Fibroblast of the aortic adventitia (primary cell): ENCODE measurements around the gene RAB17. TPM values are rescaled to one million over a fixed set of nuclear protein-coding genes. Genes with fewer than 3 reads are reported as not detected.

Experiments used
- DNase-seq: peaks from one replicate; pipeline ENCODE4 v3.0.0-alpha.2; 2010; ENCODE audit warnings: low read depth
- H3K4me3 ChIP-seq: 2 replicates; pipeline ENCODE4 v1.5.1; 2011; ENCODE audit warnings: low read depth, mild to moderate bottlenecking, control low read depth, low read length, moderate library complexity
- total RNA-seq: library from RNA; depleted of rRNA; stranded (reverse); fragments of >200 nt; gene quantifications from 2 replicates; pipeline ENCODE4 v1.2.3, GENCODE V29; 2012; ENCODE audit warnings: low replicate concordance
- TF ChIP-seq, protein P1 (sequence below): IDR thresholded peaks from 2 replicates; pipeline ENCODE4 v1.5.1; 2011; ENCODE audit warnings: mild to moderate bottlenecking, low read length, control low read depth, inconsistent platforms; ENCODE audit not compliant: insufficient read depth

RAB17 gene
- total RNA-seq, 1 donor = 0.54 TPM

DNA sequence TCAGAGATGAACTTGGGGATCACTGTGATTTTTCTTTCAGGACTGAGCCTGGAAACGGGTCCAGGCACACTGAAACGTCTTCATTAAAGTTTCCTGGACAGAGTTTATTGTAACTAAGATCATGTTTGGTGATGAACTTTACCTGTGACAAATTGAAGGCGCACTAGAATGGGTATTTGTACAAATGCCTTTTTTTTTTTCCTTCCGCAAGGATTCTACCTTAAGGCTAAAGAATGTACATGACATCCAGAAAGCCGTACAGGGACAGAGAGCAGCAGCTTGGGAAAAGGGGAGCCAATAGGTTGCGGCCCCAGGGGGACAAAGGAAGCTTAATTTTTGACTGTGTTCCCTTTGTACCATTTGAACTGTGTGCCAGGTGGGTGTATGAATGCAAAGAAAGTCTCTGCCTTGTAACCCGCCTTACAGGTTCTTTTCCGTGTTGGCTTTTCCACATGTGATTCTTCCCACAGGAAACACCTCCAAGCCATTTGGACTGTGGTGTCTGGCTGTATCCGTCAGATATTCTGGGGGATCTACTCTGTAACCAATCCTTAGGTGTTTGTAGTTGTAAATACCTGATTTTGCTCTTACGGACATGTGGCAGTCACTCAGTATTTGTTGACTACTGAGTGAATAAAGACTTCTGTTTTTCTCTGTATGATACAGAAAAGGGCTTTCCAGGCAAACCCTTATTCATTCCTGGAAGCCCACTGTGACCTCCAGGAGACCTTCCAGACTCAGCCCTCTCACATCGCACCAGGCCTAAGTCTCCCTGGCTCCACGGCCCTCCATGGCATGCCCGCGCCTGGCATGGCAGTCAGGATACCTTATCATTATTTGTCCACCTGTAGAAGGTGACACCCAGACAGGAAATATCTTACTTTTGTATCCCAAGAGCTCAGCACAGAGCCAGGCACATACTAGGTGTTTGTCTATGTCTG is 38.0 kb upstream of the RAB17 start:
- peak overlapping the region; percentile 77 for H3K4me3 ChIP-seq
- DNase-seq = no peak
- TF ChIP-seq, protein P1, sequence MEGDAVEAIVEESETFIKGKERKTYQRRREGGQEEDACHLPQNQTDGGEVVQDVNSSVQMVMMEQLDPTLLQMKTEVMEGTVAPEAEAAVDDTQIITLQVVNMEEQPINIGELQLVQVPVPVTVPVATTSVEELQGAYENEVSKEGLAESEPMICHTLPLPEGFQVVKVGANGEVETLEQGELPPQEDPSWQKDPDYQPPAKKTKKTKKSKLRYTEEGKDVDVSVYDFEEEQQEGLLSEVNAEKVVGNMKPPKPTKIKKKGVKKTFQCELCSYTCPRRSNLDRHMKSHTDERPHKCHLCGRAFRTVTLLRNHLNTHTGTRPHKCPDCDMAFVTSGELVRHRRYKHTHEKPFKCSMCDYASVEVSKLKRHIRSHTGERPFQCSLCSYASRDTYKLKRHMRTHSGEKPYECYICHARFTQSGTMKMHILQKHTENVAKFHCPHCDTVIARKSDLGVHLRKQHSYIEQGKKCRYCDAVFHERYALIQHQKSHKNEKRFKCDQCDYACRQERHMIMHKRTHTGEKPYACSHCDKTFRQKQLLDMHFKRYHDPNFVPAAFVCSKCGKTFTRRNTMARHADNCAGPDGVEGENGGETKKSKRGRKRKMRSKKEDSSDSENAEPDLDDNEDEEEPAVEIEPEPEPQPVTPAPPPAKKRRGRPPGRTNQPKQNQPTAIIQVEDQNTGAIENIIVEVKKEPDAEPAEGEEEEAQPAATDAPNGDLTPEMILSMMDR = no peak

DNA sequence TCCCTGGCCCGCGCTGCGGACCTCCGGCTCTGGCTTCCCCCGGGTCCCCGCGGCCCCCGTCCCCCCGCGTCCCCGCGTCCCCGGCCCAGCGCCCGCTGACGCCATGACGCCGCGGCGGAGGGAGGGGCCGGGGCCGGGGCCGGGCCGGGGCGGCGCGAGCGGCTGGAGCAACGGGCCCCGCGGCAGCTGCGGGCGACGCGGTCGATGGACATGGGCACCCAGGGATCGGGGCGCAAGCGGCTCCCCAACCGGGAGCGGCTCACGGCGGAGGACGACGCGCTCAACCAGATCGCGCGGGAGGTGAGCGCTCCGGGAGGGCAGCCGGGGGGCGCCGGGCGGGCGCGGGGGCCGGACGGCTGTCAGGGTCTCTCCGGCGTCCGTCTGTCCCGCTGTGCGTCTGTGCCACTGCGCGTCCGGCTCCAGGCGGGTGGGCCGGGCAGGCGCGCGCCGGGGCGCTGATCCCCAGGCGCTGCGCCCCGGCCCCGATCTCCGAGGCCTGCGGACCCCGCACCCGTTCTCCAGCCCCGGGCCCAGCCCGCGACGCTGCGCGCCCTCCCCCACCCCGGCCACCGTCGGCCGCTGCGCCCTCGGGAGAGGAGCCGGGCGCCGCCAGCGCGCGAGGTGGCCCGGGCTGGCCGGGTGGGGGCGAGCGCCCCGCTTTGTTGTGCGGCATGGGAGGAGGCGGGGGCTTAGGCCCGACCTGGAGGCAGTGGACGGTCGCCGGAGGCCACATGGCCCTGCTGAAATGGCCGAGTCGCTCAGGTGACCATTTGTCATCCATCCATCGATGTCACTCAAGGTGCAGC is 37.1 kb upstream of the RAB17 start, which contains the start of gene LRRFIP1:
TSS of gene LRRFIP1 (plus strand) at position 147 of the 806 bp plus-strand sequence. CDS start at position 205, 58 bp downstream.
- peak within 1 kb of the TSS; percentile 77 for H3K4me3 ChIP-seq
- TF ChIP-seq, protein P1 = no peak
- peak; percentile 8 for DNase-seq

DNA sequence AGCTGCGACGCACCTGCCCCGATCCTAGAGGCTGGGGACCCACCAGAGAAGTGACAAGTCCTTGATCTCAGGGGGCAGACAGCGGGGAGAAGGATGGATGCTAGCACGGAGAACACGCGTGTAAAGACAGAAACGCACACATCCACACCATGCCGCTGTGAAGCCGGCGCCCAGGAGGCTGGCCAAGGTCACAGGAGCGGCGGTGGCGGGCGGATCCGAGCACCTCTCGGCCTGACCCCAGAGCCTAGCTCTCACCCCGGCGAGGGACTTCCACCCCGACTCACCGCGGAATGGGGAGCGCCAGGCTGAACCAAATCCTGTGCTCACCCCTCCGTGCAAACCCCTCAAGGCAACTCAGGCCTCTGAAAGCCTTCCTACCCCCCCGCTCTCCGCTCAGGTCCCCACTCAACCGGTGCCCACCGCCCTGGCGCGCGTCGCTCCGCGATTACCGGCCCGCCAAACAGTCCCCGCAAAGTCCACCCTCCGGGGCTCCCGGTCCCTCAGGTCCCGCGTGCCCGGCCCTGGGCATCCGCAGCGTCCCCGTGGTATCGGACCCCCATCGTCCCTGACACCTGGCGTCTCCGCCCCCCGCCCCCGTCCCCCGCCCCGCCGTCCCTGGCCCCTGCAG is 36.4 kb upstream of the RAB17 start:
- TF ChIP-seq, protein P1 = no peak
- H3K4me3 ChIP-seq = peak overlapping the region; percentile 77
- DNase-seq = no peak

DNA sequence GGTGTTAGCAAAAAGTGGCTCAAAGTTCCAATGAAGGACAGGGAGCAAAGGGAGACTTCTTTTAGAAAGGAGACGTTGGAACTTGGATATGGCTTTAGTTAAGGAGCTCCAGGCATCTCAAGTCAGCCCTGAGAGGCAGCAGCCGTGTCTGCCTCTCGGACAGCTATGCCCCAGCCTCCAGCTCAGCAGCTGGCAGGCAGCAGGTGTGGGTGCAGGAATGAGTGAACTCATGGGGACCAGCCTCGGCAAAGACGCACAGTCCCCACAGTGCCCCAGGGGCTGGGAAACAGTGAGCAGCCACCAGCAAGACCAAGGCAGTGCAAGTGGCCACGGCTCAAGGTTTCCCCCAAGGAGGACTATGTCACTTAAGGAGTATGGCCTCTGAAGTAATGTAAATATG is 35.2 kb upstream of the RAB17 start:
- no peak for DNase-seq
- H3K4me3 ChIP-seq = no peak overlapping the region
- TF ChIP-seq, protein P1 = no peak

DNA sequence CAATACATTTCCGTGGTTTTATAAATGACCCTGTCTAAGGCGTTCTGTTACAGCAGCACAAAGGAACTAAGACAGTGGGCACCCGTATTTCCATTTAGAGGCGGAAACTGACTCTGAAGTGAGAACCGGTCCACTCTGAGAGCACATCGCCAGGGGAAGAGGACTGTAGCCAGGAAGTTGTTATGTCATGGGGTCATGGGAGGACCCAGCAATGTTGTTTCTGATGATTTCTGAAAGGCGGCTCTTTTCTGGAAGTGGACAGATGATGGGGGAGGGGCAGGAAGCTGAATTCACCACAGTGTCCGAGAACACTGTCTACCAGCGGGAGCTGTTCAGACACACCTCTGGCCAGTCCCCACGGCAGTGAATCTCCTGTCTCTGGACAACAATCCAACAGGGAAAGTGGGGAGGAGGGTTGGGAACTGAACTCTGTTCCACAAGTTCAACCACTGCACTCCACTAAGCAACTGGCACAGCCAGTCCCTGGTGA is 34.7 kb upstream of the RAB17 start:
- no peak for DNase-seq
- no peak overlapping the region for H3K4me3 ChIP-seq
- TF ChIP-seq, protein P1 = no peak

DNA sequence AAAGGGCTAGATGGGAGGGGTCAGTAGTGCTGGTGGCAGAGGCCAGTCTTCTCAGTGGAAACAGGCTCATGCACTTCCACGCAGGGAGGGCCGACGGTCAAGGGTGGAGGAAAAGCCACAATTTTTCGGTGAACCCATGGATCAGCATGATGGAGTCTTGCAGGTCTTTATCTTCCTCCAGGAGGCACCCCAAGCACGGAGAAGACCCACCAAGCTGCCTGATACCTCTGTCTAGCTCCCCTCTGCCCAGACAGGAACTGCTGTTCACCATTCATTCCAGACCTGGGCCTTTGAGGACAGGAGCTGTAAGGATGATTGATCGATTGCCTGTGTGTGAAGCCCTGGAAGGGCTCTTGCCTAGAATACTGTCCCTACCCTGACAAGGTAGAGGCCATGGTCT is 34.0 kb upstream of the RAB17 start:
- TF ChIP-seq, protein P1 = no peak
- no peak overlapping the region for H3K4me3 ChIP-seq
- no peak for DNase-seq
